Glutamatergic neuron (in vitro differentiated cells): ENCODE results near the gene ARFGAP3. TPM values are rescaled to one million over a fixed set of nuclear protein-coding genes. Genes with fewer than 3 reads are reported as not detected.

Source experiments
- DNase-seq: peaks from one replicate; pipeline ENCODE4 v3.0.0; 2022
- H3K27ac Mint-ChIP-seq: one replicate; pipeline ENCODE4 v1.8.0; 2020; ENCODE audit warnings: mild to moderate bottlenecking, mixed read lengths, inconsistent platforms; ENCODE audit not compliant: unreplicated experiment
- H3K27me3 Mint-ChIP-seq: one replicate; pipeline ENCODE4 v1.8.0; 2020; ENCODE audit warnings: mild to moderate bottlenecking, moderate library complexity, mixed read lengths, inconsistent platforms; ENCODE audit not compliant: unreplicated experiment
- H3K36me3 Mint-ChIP-seq: one replicate; pipeline ENCODE4 v1.8.0; 2020; ENCODE audit warnings: mild to moderate bottlenecking, mixed read lengths, inconsistent platforms; ENCODE audit not compliant: unreplicated experiment
- H3K4me1 Mint-ChIP-seq: one replicate; pipeline ENCODE4 v1.8.0; 2020; ENCODE audit warnings: mild to moderate bottlenecking, low read depth, mixed read lengths, inconsistent platforms; ENCODE audit not compliant: unreplicated experiment
- H3K4me3 Mint-ChIP-seq: one replicate; pipeline ENCODE4 v1.8.0; 2020; ENCODE audit warnings: mild to moderate bottlenecking, mixed read lengths, inconsistent platforms; ENCODE audit not compliant: unreplicated experiment
- H3K9me3 Mint-ChIP-seq: one replicate; pipeline ENCODE4 v1.8.0; 2020; ENCODE audit warnings: mild to moderate bottlenecking, moderate library complexity, mixed read lengths, inconsistent platforms; ENCODE audit not compliant: unreplicated experiment
- CTCF ChIP-seq: fragments of 200-600 bp; sonication (generic); IDR thresholded peaks from one replicate; pipeline ENCODE4 v1.5.0; 2021; ENCODE audit not compliant: partially characterized antibody, unreplicated experiment
- total RNA-seq: library from RNA; stranded (reverse); fragmentation: NEBNext Ultra II Directional; extraction: Animal tissue kit (Norgen Biotek cat#: 25700); gene quantifications from one replicate; pipeline ENCODE4 v1.2.1, GENCODE V29; 2021; ENCODE audit not compliant: unreplicated experiment

ARFGAP3 gene
- total RNA-seq, 1 donor from 2014 or later, result 18.4 TPM

GRCh38 chr22:42829302-42829701, 27.8 kb downstream of the ARFGAP3 start:
- no peaks in the 10 kb centered on the region for H3K4me1 Mint-ChIP-seq
- H3K4me3 Mint-ChIP-seq, result no peak overlapping the region
- TF ChIP-seq CTCF, result no peak
- no peak for DNase-seq
- no peaks in the 10 kb centered on the region for H3K9me3 Mint-ChIP-seq
- no peak overlapping the region for H3K27ac Mint-ChIP-seq
- no peaks in the 10 kb centered on the region for H3K36me3 Mint-ChIP-seq
- H3K27me3 Mint-ChIP-seq, result peaks cover 3% of the 10 kb centered on the region

- Mint-ChIP-seq H3K27me3 (peaks cover 1% of the 10 kb centered on the region), H3K36me3 (peaks cover 11% of the 10 kb centered on the region)
These were observed 31.3 kb downstream of the ARFGAP3 start for GRCh38 chr22:42825796-42826195.

GRCh38 chr22:42821386-42821785, 35.7 kb downstream of the ARFGAP3 start:
- Mint-ChIP-seq H3K36me3 (peaks cover 11% of the 10 kb centered on the region), H3K9me3 (no peaks in the 10 kb centered on the region), H3K27me3 (peaks cover 1% of the 10 kb centered on the region), H3K4me1 (peaks cover 3% of the 10 kb centered on the region), H3K27ac (no peak overlapping the region), H3K4me3 (no peak overlapping the region)
- DNase-seq, result no peak
- no peak for TF ChIP-seq CTCF

More at GRCh38 chr22:42825796-42826195, 31.3 kb downstream of the ARFGAP3 start:
- H3K9me3 Mint-ChIP-seq, result no peaks in the 10 kb centered on the region
- no peak for TF ChIP-seq CTCF
- no peak overlapping the region for H3K27ac Mint-ChIP-seq
- no peak overlapping the region for H3K4me3 Mint-ChIP-seq
- no peak for DNase-seq
- H3K4me1 Mint-ChIP-seq, result peaks cover 3% of the 10 kb centered on the region

GRCh38 chr22:42820045-42820763, 36.9 kb downstream of the ARFGAP3 start:
- no peak for DNase-seq

More at GRCh38 chr22:42820045-42820763, 36.9 kb downstream of the ARFGAP3 start:
- Mint-ChIP-seq H3K27ac (no peak overlapping the region), H3K9me3 (no peaks in the 10 kb centered on the region), H3K27me3 (peaks cover 1% of the 10 kb centered on the region), H3K4me3 (no peak overlapping the region), H3K4me1 (peaks cover 3% of the 10 kb centered on the region), H3K36me3 (peaks cover 11% of the 10 kb centered on the region)
- peak; percentile 81 for TF ChIP-seq CTCF
